ENCODE results near the gene TAF13.

The TAF13 gene

GRCh38 chr1:109075531-109076490 lies at the start of gene TAF13 (continued):
- TF ChIP-seq ZNF518A (tag by site-specific recombination; conservative IDR thresholded peaks at IDR 0.05; ENCODE audit: low read depth) (peak; percentile 99), YY1 (tag by site-specific recombination; IDR thresholded peaks at IDR 0.05) (no peak), ZNF501 (tag by site-specific recombination; IDR thresholded peaks at IDR 0.05) (peak; percentile 85), ZNF704 (tag by site-specific recombination; IDR thresholded peaks at IDR 0.05) (peak; percentile 84; the same call in 1 of the 2 replicates), GFI1B (tag by site-specific recombination; IDR thresholded peaks at IDR 0.05) (peak; percentile 78; the same call in 1 of the 2 replicates), SP3 (tag by site-specific recombination; IDR thresholded peaks at IDR 0.05) (peak; percentile 43; the same call in 1 of the 2 replicates), PRDM10 (tag by site-specific recombination; IDR thresholded peaks at IDR 0.05) (peak; percentile 55; the same call in 1 of the 2 replicates), TRIM28 (IDR thresholded peaks at IDR 0.05; ENCODE audit: borderline replicate concordance, low read length) (peak; percentile 75), SP7 (tag by site-specific recombination; IDR thresholded peaks at IDR 0.05) (peak; percentile 77), ZBTB20 (tag by site-specific recombination; IDR thresholded peaks at IDR 0.05) (no peak; the same call in 1 of the 2 replicates), ZNF561 (tag by site-specific recombination; IDR thresholded peaks at IDR 0.05; ENCODE audit: borderline replicate concordance) (peak; percentile 94), ZNF24 (tag by site-specific recombination; IDR thresholded peaks at IDR 0.05) (peak; percentile 75), PRDM1 (tag by site-specific recombination; IDR thresholded peaks at IDR 0.05) (peak; percentile 96), ZFHX2 (tag by site-specific recombination; conservative IDR thresholded peaks at IDR 0.05) (peak; percentile 81), ZNF629 (tag by site-specific recombination; IDR thresholded peaks at IDR 0.05) (peak; percentile 95), ZNF146 (tag by site-specific recombination; IDR thresholded peaks at IDR 0.05) (0 out of 2 replicates have a peak, but pooled peaks have one; percentile 17), ZNF654 (tag by site-specific recombination; IDR thresholded peaks at IDR 0.05; ENCODE audit: low read depth) (no peak), ZBTB11 (tag by site-specific recombination; conservative IDR thresholded peaks at IDR 0.05; ENCODE audit: low read depth) (peak; percentile 97), ZBTB21 (tag by site-specific recombination; IDR thresholded peaks at IDR 0.05) (peak; percentile 72), ZNF362 (tag by site-specific recombination; IDR thresholded peaks at IDR 0.05) (peak; percentile 90), ZNF132 (tag by site-specific recombination; IDR thresholded peaks at IDR 0.05; ENCODE audit: borderline replicate concordance) (no peak), IKZF3 (tag by site-specific recombination; IDR thresholded peaks at IDR 0.05) (peak; percentile 87; the same call in 1 of the 2 replicates), ZNF549 (tag by site-specific recombination; IDR thresholded peaks at IDR 0.05) (no peak), ZSCAN30 (tag by site-specific recombination; IDR thresholded peaks at IDR 0.05) (no peak)
